ENCODE data around the gene SLC19A1. TPM values are rescaled to one million over a fixed set of nuclear protein-coding genes. Genes with fewer than 3 reads are reported as not detected.

SLC19A1 gene
- total RNA-seq, 2 donors from 2014 or later: 12.2 to 15.5 TPM

DNA sequence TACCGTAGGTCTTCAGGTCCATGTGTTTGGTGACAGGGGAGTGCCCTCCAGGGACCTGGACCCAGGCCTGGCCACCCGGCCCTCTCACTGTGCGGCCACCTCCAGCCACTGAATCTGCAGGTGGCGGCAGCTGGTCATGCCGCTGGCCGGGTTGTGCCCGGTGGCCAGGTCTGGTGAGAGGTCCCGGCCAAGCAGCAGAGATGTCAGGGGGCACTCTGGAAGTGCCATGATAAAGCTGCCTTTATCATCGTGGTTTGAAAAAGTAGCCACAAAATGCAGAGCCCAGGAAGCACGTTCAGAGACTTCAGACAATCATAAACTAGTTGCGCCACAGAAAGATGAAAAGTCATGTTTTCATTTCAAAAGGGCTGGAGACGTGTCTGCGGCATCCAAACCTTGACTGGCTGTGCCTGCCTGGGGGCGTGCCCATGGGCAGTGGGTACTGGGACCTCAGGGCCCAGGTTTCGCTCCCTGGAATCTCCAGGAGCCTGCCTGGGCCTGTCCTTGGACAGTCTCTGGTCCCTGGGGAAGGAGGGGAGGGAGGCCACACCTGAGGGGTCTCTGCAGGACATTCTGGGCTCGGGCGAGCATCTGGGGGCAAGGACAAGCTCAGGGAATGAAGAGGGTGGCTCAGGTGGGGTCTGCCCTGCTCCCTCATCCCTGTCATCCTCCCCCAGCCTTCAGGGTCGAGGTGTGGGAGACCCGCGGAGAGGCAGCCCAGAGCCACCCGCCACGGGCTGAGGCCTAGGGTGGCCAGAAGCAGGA is 92.4 kb downstream of the SLC19A1 start:
- no peak for TF ChIP-seq POLR2A (IDR thresholded peaks at IDR 0.05)
- Histone ChIP-seq H3K9me3 (no peaks in the 10 kb centered on the region), H3K27me3 (replicated peaks; ENCODE audit: insufficient read depth) (no peaks in the 10 kb centered on the region), H3K4me1 (replicated peaks) (peaks cover 2% of the 10 kb centered on the region), H3K4me3 (no peak overlapping the region), H3K27ac (peak overlapping the region; percentile 38 to 59), H3K36me3 (no peaks in the 10 kb centered on the region)
- WGBS: 71% methylated on average over 22 of the region's 22 CpGs
- intact Hi-C loops (cut with DNase I): no loop called here
- no peak for DNase-seq (ENCODE audit: low spot score)

DNA sequence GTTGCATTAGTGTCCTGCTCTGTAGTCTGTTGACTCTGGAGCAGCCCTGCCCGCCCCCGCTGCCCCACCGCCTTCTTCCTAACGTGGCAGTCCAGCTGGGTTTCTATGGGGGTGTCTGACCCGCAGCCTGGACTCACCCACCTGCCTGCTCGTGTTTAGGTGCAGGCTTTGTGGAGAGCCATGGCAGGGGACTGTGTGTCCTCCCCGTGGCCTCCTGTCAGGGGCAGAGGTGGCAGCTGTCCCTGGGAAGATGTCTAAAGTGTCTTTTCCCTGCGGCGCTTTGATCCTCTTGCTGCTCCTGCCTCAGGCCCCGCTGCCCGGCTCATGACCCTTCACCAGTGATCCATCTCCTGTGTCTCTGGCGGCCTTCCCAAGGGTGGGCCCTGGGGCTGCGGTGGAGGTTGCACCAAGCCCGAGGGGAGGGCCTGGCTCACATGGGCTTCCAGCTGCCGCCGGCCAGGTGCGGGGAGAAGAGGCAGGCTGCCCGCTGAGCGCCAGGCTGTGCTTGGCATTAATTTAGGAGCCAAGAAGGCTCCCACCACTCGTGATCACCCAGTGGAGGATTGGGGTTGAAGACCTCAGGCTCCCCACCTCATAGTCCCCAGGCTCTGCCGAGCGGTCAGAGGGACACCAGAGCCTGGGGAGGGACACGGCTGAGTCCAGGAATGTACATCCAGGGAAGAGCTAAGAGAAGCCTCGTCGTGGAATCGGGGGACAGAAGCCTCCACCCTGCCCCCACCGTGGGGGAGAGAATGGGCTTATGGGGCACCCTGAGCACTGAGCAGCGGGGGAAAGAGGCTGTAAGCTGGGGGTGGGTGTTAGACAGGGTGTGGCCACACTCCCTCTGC is 93.2 kb downstream of the SLC19A1 start:
- no peak for DNase-seq (ENCODE audit: low spot score)

DNA sequence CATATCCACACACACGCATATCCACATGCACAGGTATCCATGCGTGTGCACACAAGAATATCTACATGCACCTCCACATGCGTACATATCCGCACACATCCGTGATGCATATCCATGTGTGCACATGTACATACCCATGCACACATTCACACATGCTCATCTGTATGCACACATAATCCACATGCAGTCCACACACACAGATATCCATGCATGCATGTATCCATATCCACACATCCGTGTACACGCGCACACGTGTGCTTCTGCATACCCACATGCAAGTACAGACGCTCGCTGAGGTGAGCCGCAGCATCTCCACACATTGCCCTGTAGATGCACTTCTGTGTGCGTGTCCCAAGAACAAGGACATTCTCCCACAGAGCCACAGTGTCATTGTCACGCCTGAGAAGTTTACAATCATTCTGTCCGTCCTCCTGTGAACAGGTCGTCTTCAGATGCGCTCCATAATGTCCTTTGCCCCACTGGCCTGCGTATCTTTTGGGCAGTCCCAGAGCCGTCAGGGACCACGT is 93.9 kb downstream of the SLC19A1 start:
- Histone ChIP-seq H3K4me1 (replicated peaks) (no peaks in the 10 kb centered on the region), H3K9me3 (no peaks in the 10 kb centered on the region), H3K36me3 (no peaks in the 10 kb centered on the region), H3K27me3 (replicated peaks; ENCODE audit: insufficient read depth) (no peaks in the 10 kb centered on the region), H3K27ac (no peak overlapping the region), H3K4me3 (no peak overlapping the region)
- TF ChIP-seq POLR2A (IDR thresholded peaks at IDR 0.05): no peak
- TF ChIP-seq, protein P1, sequence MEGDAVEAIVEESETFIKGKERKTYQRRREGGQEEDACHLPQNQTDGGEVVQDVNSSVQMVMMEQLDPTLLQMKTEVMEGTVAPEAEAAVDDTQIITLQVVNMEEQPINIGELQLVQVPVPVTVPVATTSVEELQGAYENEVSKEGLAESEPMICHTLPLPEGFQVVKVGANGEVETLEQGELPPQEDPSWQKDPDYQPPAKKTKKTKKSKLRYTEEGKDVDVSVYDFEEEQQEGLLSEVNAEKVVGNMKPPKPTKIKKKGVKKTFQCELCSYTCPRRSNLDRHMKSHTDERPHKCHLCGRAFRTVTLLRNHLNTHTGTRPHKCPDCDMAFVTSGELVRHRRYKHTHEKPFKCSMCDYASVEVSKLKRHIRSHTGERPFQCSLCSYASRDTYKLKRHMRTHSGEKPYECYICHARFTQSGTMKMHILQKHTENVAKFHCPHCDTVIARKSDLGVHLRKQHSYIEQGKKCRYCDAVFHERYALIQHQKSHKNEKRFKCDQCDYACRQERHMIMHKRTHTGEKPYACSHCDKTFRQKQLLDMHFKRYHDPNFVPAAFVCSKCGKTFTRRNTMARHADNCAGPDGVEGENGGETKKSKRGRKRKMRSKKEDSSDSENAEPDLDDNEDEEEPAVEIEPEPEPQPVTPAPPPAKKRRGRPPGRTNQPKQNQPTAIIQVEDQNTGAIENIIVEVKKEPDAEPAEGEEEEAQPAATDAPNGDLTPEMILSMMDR (IDR thresholded peaks at IDR 0.05): no peak
- no peak for TF ChIP-seq POLR2AphosphoS5 (IDR thresholded peaks at IDR 0.05)
- intact Hi-C loops (cut with DNase I): no loop called here
- DNase-seq (ENCODE audit: low spot score): no peak
- WGBS: 92% methylated on average over 20 of the region's 20 CpGs

More for the DNA sequence above, 93.2 kb downstream of the SLC19A1 start:
- Histone ChIP-seq H3K36me3 (no peaks in the 10 kb centered on the region), H3K27ac (peak overlapping the region in 1 of 2 donors; percentile 59), H3K27me3 (replicated peaks; ENCODE audit: insufficient read depth) (no peaks in the 10 kb centered on the region), H3K9me3 (no peaks in the 10 kb centered on the region), H3K4me3 (no peak overlapping the region), H3K4me1 (replicated peaks) (no peaks in the 10 kb centered on the region)
- TF ChIP-seq POLR2AphosphoS5 (IDR thresholded peaks at IDR 0.05): no peak
- TF ChIP-seq POLR2A (IDR thresholded peaks at IDR 0.05): no peak
- TF ChIP-seq, protein P1 (IDR thresholded peaks at IDR 0.05): no peak
- 61% methylated on average over 28 of the region's 28 CpGs for WGBS
- intact Hi-C loops (cut with DNase I): no loop called here

Small RNAs within 50 kb of the gene (microRNA-seq; reads per million reads assigned to microRNA genes)
- gene MIR6815: 2.3 reads per million, percentile 32 among the genes with 10 or more reads in this experiment

Small RNAs within 50 kb of the gene (small RNA-seq; reads per million reads assigned to genes)
- gene MIR6815: 0 reads per million in 2 donors

Other genes with a start within 250 kb of the SLC19A1 start
- 100 to 1,000 TPM in 1 of 2 donors, 10 to 100 TPM in 1; 56.2 to 229 TPM for gene COL18A1, start 137.3 kb downstream of the SLC19A1 start, total RNA-seq
- 10 to 100 TPM in 1 of 2 donors, under 1 TPM in 1; 0.77 to 17.2 TPM for gene PCBP3, start 101.3 kb upstream of the SLC19A1 start, total RNA-seq

Measured in prostate gland (tissue), 2 donors.